Suprapubic skin (tissue), 4 donors: ENCODE results near the gene RASL10A. TPM values are rescaled to one million over a fixed set of nuclear protein-coding genes. Genes with fewer than 3 reads are reported as not detected.
A peak's percentile ranks its signal among the peaks of the same experiment; 100 is the strongest.

Experiments
- DNase-seq, 2 donors: peaks; one replicate each; pipeline ENCODE4 v3.0.0-alpha.2; 2019; ENCODE audit warnings: low spot score in 2 of 2
- H3K27ac ChIP-seq: fragments of 200-600 bp; sonication (generic); one replicate; pipeline ENCODE4 v1.5.1; 2019
- H3K27me3 ChIP-seq: fragments of 200-600 bp; sonication (generic); one replicate; pipeline ENCODE4 v1.5.1; 2019
- H3K36me3 ChIP-seq: fragments of 200-600 bp; sonication (generic); one replicate; pipeline ENCODE4 v1.5.1; 2019
- H3K4me1 ChIP-seq: fragments of 200-600 bp; sonication (generic); one replicate; pipeline ENCODE4 v1.5.1; 2019
- H3K4me3 ChIP-seq: fragments of 200-600 bp; sonication (generic); one replicate; pipeline ENCODE4 v1.5.1; 2019; ENCODE audit warnings: mild to moderate bottlenecking
- H3K9me3 ChIP-seq: fragments of 200-600 bp; sonication (generic); one replicate; pipeline ENCODE4 v1.5.1; 2019
- EP300 ChIP-seq: sonication (generic); formaldehyde crosslinking; IDR thresholded peaks from one replicate; pipeline ENCODE4 v1.6.1; 2017; ENCODE audit warnings: antibody characterized with exemption
- POLR2A ChIP-seq, 2 donors: fragments of 450-650 bp; IDR thresholded peaks; one replicate each; pipeline ENCODE4 v1.6.1; 2017; ENCODE audit warnings: antibody characterized with exemption in 2 of 2, mild to moderate bottlenecking in 2 of 2, moderate library complexity in 2 of 2
- POLR2AphosphoS5 ChIP-seq, 3 donors: sonication (generic); formaldehyde crosslinking; IDR thresholded peaks; one replicate each; pipeline ENCODE4 v1.6.1; 2017; ENCODE audit warnings: antibody characterized with exemption in 3 of 3
- WGBS: methylation state at CpG from one replicate; pipeline ENCODE4 v1.1.5; 2018; 5-methylcytosine and 5-hydroxymethylcytosine counted together
- total RNA-seq, 4 donors: library from RNA; depleted of rRNA; stranded (reverse); fragments of >200 nt; gene quantifications; one replicate each; pipeline ENCODE4 v1.1.0, GENCODE V29; 2016
- TF ChIP-seq, protein P1 (sequence below), 2 donors: fragments of 200-600 bp in 1 of 2; fragments of 450-650 bp in 1 of 2; sonication (generic) in 1 of 2; IDR thresholded peaks; one replicate each; pipeline ENCODE4 v1.5.1; 2016 to 2019; ENCODE audit warnings: antibody characterized with exemption in 2 of 2, mild to moderate bottlenecking in 1 of 2, moderate library complexity in 1 of 2

Gene RASL10A
- total RNA-seq, 4 donors from 2014 or later = 0.34 to 1.7 (median 0.95) TPM

DNA sequence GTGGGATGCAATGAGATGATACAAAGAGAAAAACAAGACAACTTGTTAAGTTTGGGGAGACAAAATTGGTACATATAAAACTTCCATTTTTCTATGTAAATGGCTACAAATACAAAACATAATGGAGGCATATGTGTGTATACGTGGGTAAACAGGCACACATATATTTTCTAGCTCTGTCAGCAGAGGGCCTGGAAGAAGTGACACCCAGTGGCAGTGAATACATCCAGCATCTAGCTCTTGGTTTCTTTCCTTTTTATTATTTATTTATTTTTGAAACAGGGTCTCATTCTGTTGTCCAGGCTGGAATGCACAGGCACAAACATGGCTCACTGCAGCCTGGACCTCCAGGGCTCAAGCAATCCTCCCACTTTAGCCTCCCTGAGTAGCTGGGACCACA lies 5.0 kb upstream of the RASL10A start:
- TF ChIP-seq, protein P1, sequence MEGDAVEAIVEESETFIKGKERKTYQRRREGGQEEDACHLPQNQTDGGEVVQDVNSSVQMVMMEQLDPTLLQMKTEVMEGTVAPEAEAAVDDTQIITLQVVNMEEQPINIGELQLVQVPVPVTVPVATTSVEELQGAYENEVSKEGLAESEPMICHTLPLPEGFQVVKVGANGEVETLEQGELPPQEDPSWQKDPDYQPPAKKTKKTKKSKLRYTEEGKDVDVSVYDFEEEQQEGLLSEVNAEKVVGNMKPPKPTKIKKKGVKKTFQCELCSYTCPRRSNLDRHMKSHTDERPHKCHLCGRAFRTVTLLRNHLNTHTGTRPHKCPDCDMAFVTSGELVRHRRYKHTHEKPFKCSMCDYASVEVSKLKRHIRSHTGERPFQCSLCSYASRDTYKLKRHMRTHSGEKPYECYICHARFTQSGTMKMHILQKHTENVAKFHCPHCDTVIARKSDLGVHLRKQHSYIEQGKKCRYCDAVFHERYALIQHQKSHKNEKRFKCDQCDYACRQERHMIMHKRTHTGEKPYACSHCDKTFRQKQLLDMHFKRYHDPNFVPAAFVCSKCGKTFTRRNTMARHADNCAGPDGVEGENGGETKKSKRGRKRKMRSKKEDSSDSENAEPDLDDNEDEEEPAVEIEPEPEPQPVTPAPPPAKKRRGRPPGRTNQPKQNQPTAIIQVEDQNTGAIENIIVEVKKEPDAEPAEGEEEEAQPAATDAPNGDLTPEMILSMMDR (IDR thresholded peaks at IDR 0.05) = no peak
- TF ChIP-seq POLR2AphosphoS5 (IDR thresholded peaks at IDR 0.05) (no peak), EP300 (no peak), POLR2A (IDR thresholded peaks at IDR 0.05) (no peak)
- H3K9me3 ChIP-seq = no peaks in the 10 kb centered on the region
- DNase-seq = no peak
- peaks cover 6% of the 10 kb centered on the region for H3K27me3 ChIP-seq
- no peaks in the 10 kb centered on the region for H3K36me3 ChIP-seq
- peaks cover 3% of the 10 kb centered on the region for H3K4me1 ChIP-seq
- WGBS = 68% methylated on average over 1 of the region's 1 CpG
- H3K4me3 ChIP-seq = no peak overlapping the region
- no peak overlapping the region for H3K27ac ChIP-seq

- TF ChIP-seq POLR2AphosphoS5 (IDR thresholded peaks at IDR 0.05) = no peak
- TF ChIP-seq POLR2A (IDR thresholded peaks at IDR 0.05) = no peak
- TF ChIP-seq EP300 = no peak
- TF ChIP-seq, protein P1 (IDR thresholded peaks at IDR 0.05) = no peak
- Histone ChIP-seq H3K4me1 (peaks cover 18% of the 10 kb centered on the region), H3K4me3 (no peak overlapping the region), H3K27ac (no peak overlapping the region), H3K27me3 (peaks cover 21% of the 10 kb centered on the region), H3K36me3 (no peaks in the 10 kb centered on the region), H3K9me3 (no peaks in the 10 kb centered on the region)
- WGBS = 100% methylated on average over 1 of the region's 2 CpGs
- no peak for DNase-seq
These were observed 3.6 kb upstream of the RASL10A start for GRCh38 chr22:29319072-29319471.

DNA sequence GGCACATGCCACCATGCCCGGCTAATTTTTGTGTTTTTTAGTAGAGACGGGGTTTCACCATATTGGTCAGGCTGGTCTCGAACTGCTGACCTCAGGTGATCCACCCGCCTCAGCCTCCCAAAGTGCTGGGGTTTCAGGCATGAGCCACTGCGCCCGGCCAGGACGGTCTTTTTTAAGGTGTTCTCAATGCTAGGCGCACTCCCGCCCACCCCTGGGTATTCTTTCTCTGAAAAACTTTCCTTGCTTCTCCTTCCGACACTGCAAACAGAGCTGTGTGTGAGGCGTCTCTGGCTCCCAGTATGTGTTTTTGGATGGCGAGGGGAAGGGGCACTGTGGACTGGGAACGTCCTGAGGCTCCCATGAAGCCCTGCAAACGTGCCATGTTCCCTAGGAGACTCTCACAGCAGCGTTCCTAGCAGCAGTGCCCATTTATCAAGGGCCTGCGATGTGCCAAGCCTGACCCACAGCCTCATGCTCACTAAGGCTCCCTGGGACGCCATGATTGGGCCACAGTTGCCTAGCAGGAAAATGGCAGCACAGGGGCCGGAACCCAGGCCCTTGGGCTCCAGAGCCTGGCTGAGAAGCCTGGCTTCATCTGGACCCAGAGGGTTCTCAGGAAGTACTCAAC lies 2.4 kb upstream of the RASL10A start:
- no peaks in the 10 kb centered on the region for H3K36me3 ChIP-seq
- H3K9me3 ChIP-seq = no peaks in the 10 kb centered on the region
- peaks cover 29% of the 10 kb centered on the region for H3K4me1 ChIP-seq
- DNase-seq = no peak
- WGBS = 92% methylated on average over 12 of the region's 18 CpGs
- no peak overlapping the region for H3K4me3 ChIP-seq
- peaks cover 30% of the 10 kb centered on the region for H3K27me3 ChIP-seq
- H3K27ac ChIP-seq = no peak overlapping the region
- TF ChIP-seq, protein P1 (IDR thresholded peaks at IDR 0.05) = no peak
- no peak for TF ChIP-seq EP300
- TF ChIP-seq POLR2A (IDR thresholded peaks at IDR 0.05) = no peak
- TF ChIP-seq POLR2AphosphoS5 (IDR thresholded peaks at IDR 0.05) = no peak

- Histone ChIP-seq H3K9me3 (no peaks in the 10 kb centered on the region), H3K27ac (no peak overlapping the region), H3K27me3 (peaks cover 30% of the 10 kb centered on the region), H3K4me3 (no peak overlapping the region), H3K36me3 (no peaks in the 10 kb centered on the region), H3K4me1 (peaks cover 43% of the 10 kb centered on the region)
- 70% methylated on average over 14 of the region's 18 CpGs for WGBS
- DNase-seq = peak in 1 of 2 donors; percentile 64
- TF ChIP-seq, protein P1 (IDR thresholded peaks at IDR 0.05) = no peak
- TF ChIP-seq POLR2A (IDR thresholded peaks at IDR 0.05) (no peak), EP300 (no peak), POLR2AphosphoS5 (IDR thresholded peaks at IDR 0.05) (no peak)
These were observed 788 bp upstream of the RASL10A start for GRCh38 chr22:29316141-29316828.

DNA sequence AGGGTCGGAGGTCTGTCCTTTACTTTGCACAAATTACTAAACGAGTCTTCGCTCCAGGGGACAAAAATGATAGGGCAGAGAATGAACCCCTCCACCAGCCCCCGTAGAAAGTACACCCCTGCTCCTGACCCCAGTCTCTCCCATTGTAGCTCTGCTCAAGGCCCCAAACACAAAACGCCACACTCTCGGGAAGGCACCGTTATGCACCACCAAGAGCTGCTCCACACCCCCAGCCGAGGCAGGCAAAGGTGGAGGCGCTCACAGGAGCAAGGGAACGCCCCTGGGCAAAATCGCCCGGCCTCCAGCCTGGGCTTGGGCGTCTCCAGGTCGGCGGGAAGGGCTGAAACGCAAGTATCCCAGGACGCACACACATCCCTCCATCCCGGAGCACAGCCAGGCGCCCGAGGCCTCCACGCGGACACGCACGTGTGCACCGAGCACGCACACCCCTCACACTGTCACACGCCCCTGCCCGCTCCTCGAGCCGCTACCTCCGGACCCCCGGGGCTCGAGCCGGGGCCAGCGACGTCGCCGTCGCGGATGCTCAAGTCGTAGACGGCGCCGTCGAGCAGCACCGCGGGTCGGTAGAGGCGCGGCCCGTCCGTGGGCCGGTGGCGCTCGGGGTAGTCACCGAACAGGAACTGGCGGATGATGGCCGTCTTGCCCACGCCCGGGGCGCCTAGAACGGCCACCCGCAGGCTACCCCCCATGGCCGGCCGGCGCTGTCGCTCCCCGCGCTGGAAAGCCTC lies 786 bp downstream of the RASL10A start:
- peak; percentile 72 to 78 for DNase-seq
- WGBS = 23% methylated on average over 7 of the region's 69 CpGs
- H3K9me3 ChIP-seq = no peaks in the 10 kb centered on the region
- peaks cover 30% of the 10 kb centered on the region for H3K27me3 ChIP-seq
- TF ChIP-seq EP300 = no peak
- no peak for TF ChIP-seq POLR2A (IDR thresholded peaks at IDR 0.05)
- H3K4me1 ChIP-seq = peaks cover 59% of the 10 kb centered on the region
- H3K36me3 ChIP-seq = no peaks in the 10 kb centered on the region
- H3K4me3 ChIP-seq = peak overlapping the region; percentile 52
- no peak overlapping the region for H3K27ac ChIP-seq
